ENCODE results near the gene RPL18.
A peak's percentile ranks its signal among the peaks of the same experiment; 100 is the strongest.

DNA sequence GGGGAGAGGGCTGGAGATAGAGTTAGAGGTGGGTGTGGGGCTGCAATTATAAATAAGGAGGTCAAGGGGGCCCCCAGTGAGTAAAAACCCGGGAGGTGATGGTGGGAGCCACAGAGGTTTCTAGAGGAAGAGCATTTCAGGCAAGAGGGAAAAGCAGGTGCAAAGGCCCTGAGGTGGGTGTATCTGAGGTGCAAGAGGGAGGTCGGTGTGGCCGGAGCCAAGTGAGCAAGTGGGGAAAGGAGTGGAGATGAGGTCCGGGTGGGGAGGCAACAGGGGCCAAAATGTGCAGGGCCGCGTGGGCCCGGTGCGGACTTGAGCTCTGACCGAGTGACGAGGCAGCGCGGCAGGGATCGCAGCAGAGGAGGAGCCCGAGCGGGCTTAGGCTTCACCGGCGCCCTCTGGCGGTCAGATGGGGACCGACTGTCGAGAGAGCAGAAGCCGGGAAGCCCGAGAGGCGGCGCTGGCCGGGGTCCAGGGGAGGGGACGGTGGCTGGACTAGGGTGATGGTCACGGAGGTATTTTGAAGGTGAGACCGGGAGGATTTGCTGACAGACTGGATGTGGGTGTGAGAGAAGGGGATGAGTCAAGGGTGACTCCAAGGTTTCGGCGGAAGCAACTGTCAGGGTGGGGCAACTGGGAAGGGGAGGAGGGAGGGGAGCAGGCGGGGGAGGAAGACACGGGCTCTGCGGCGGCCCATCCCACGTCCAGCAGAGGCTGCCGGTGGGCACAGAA is 30.1 kb downstream of the RPL18 start:
- TF ChIP-seq POLR2A (IDR thresholded peaks at IDR 0.05) (no peak), CTCF (IDR thresholded peaks at IDR 0.05) (peak; percentile 82 to 97 (median 91))

All from body of pancreas (tissue), 4 donors.